Activated T-helper 2 cell treated with anti-CD3 and anti-CD28 coated beads, Interferon-gamma antibody, Interleukin-2, Interleukin-4, amounts not matched to agents 10 μg/mL and 5 μg/mL and 100 μg/mL, durations not matched to agents 14 hours and 24 hours and 36 hours (primary cell): ENCODE data around the gene KRTAP5-1. TPM values are rescaled to one million over a fixed set of nuclear protein-coding genes. Genes with fewer than 3 reads are reported as not detected.

Experiments used
- DNase-seq: peaks from one replicate; pipeline ENCODE4 v3.0.0; 2021; ENCODE audit warnings: low spot score
- H3K27ac Mint-ChIP-seq: one replicate; pipeline ENCODE4 v1.8.0; 2021; ENCODE audit warnings: mixed read lengths
- H3K27me3 Mint-ChIP-seq: one replicate; pipeline ENCODE4 v1.8.0; 2021; ENCODE audit warnings: low read depth, mixed read lengths
- H3K36me3 Mint-ChIP-seq: one replicate; pipeline ENCODE4 v1.8.0; 2021; ENCODE audit warnings: low read depth, mixed read lengths
- H3K4me1 Mint-ChIP-seq: one replicate; pipeline ENCODE4 v1.8.0; 2021; ENCODE audit warnings: low read depth, mixed read lengths
- H3K4me3 Mint-ChIP-seq: one replicate; pipeline ENCODE4 v1.8.0; 2021; ENCODE audit warnings: low read depth, mild to moderate bottlenecking, moderate library complexity, mixed read lengths
- H3K9me3 Mint-ChIP-seq: one replicate; pipeline ENCODE4 v1.8.0; 2021; ENCODE audit warnings: mixed read lengths
- intact Hi-C: fragments of 100-400 bp; cut with micrococcal nuclease; formaldehyde crosslinking; loops from one replicate; pipeline ENCODE4 v1.15.1; 2023
- total RNA-seq: library from RNA; stranded (reverse); gene quantifications from 2 replicates; pipeline ENCODE4 v1.2.3, GENCODE V29; 2022

KRTAP5-1 gene
- total RNA-seq, 1 donor from 2014 or later: not detected

- Mint-ChIP-seq H3K27ac (no peak overlapping the region), H3K27me3 (peaks cover 13% of the 10 kb centered on the region), H3K36me3 (no peaks in the 10 kb centered on the region), H3K4me1 (no peaks in the 10 kb centered on the region), H3K4me3 (no peak overlapping the region), H3K9me3 (no peaks in the 10 kb centered on the region)
- no peak for DNase-seq
- intact Hi-C loops: no loop called here
These were observed 17.9 kb downstream of the KRTAP5-1 start for GRCh38 chr11:1567052-1567720.

DNA sequence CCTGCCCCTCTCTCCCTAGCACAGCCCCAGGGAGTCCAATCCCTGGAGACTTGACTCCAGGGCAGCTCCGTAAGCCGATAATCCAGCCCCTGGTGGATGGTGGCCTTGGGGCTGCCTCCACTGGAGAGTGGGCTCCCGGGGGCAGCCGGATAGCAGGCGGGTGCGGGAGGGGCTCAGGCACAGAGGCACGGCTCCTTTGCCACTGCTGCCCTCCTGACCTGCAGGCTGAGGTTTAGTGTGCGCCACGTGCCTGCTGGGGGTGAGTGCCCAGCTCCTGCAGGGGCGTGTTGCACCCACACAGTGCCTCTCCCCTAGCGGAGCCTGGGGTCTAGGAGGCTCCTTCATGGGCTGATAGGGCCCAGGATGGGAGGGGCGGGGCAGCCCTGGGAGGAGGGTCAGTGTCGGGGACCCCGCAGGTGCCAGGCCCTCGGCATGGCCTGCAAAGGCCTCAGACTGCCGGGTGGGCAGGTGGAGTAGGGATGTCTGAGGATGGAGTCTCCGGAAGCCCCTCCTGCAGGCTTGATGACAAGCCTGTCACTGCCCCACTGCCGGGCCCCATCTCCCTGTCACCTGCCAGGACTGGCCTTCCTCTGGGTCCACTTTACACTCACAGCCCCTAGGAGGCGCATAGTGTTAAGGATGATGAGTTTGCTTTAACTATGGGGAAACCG, 18.6 kb downstream of the KRTAP5-1 start:
- H3K9me3 Mint-ChIP-seq: no peaks in the 10 kb centered on the region
- intact Hi-C loops: no loop called here

DNA sequence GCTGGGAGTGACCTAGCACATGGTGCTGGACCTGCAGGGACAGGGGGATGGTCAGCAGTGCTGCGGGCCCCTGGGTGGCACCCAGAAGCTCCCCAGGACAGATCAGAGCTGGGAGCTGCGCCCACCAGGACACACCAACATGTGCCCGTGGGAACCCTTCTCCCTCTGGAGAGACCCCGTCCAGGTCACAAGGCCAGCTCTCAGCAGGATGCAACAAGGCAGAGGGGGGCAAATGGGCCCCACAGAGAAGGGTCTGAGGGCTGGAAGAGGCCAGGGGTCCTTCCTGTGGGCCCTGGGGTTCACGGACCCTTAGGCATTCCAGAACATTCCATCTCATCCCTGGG, 19.2 kb downstream of the KRTAP5-1 start:
- Mint-ChIP-seq H3K27me3 (peaks cover 12% of the 10 kb centered on the region), H3K27ac (no peak overlapping the region), H3K4me1 (no peaks in the 10 kb centered on the region), H3K36me3 (no peaks in the 10 kb centered on the region), H3K9me3 (no peaks in the 10 kb centered on the region), H3K4me3 (no peak overlapping the region)
- DNase-seq: no peak
- intact Hi-C loops: no loop called here

More for the DNA sequence above, 18.6 kb downstream of the KRTAP5-1 start:
- no peak for DNase-seq
- Mint-ChIP-seq H3K27ac (no peak overlapping the region), H3K36me3 (no peaks in the 10 kb centered on the region), H3K4me3 (no peak overlapping the region), H3K4me1 (no peaks in the 10 kb centered on the region), H3K27me3 (peaks cover 13% of the 10 kb centered on the region)

- DNase-seq: no peak
- Mint-ChIP-seq H3K4me1 (no peaks in the 10 kb centered on the region), H3K36me3 (no peaks in the 10 kb centered on the region), H3K27ac (no peak overlapping the region), H3K9me3 (no peaks in the 10 kb centered on the region), H3K4me3 (no peak overlapping the region), H3K27me3 (peaks cover 8% of the 10 kb centered on the region)
- intact Hi-C loops: no loop called here
These were observed 19.7 kb downstream of the KRTAP5-1 start for GRCh38 chr11:1565173-1565903.

DNA sequence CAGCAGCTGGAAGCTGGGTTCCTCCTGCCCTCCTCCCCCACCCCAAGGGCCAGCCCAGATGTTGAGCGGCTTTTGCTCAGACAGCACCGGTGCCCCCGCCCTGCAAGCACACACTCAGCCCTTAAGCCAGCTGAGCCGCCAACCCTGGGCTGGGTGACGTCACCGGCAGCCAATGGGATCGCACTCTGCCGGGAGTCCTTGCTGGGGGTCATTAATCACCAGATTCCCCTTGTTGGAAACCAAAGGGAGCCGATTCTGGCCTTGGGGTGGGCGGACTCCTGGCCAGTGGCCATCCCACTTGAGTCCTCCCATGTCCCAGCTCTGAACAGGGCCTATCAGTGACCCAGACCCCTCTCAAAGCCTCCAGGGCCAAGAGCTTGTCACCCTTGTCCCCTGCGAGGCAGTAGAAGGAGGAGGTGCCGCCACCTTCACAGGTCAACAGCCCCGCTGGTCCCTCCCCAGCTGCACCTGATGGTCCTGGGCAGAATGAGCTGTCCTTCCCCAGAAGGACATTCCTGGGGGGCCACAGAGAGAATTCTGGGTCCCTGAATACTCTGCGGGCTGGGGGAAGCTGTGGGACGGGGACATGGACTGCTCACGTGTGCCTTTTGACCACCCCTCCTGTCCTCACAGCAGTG, 20.4 kb downstream of the KRTAP5-1 start:
- H3K27ac Mint-ChIP-seq: no peak overlapping the region
- H3K36me3 Mint-ChIP-seq: no peaks in the 10 kb centered on the region
- H3K9me3 Mint-ChIP-seq: no peaks in the 10 kb centered on the region
- intact Hi-C loops: no loop called here
- no peak for DNase-seq
- no peak overlapping the region for H3K4me3 Mint-ChIP-seq
- peaks cover 5% of the 10 kb centered on the region for H3K27me3 Mint-ChIP-seq
- H3K4me1 Mint-ChIP-seq: no peaks in the 10 kb centered on the region

GRCh38 chr11:1563697-1564534, 21.2 kb downstream of the KRTAP5-1 start:
- Mint-ChIP-seq H3K4me1 (no peaks in the 10 kb centered on the region), H3K9me3 (no peaks in the 10 kb centered on the region), H3K27ac (no peak overlapping the region), H3K4me3 (no peak overlapping the region), H3K36me3 (no peaks in the 10 kb centered on the region), H3K27me3 (no peaks in the 10 kb centered on the region)
- intact Hi-C loops: no loop called here
- DNase-seq: no peak

GRCh38 chr11:1563149-1563638, 21.9 kb downstream of the KRTAP5-1 start:
- DNase-seq: no peak
- intact Hi-C loops: no loop called here
- Mint-ChIP-seq H3K4me1 (no peaks in the 10 kb centered on the region), H3K27me3 (no peaks in the 10 kb centered on the region), H3K4me3 (no peak overlapping the region), H3K9me3 (no peaks in the 10 kb centered on the region), H3K27ac (no peak overlapping the region), H3K36me3 (no peaks in the 10 kb centered on the region)

- intact Hi-C loops: no loop called here
These were observed 22.5 kb downstream of the KRTAP5-1 start for GRCh38 chr11:1562469-1563148.

DNA sequence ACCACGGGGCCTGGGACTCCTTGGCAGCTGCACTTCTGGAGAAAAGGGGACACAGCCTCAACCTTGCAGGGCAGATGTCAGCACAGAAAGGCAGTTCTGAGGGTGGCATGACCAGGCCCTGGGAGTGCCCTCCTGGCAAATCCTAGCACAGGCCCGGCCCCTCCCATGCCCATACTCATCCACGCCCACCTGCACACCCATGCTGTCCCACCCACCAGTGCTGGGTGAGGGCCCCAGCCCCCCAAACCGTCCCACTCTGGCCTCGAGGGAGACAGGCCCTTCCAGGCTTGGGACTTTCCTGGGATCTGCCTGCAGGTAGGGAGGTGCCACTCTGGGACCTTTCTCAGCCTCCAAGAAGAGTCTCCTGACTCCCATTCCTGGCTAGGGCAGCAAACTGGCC, 23.1 kb downstream of the KRTAP5-1 start:
- H3K27me3 Mint-ChIP-seq: no peaks in the 10 kb centered on the region
- no peak overlapping the region for H3K4me3 Mint-ChIP-seq
- no peaks in the 10 kb centered on the region for H3K36me3 Mint-ChIP-seq
- H3K4me1 Mint-ChIP-seq: no peaks in the 10 kb centered on the region
- H3K27ac Mint-ChIP-seq: no peak overlapping the region
- DNase-seq: no peak
- H3K9me3 Mint-ChIP-seq: no peaks in the 10 kb centered on the region
- intact Hi-C loops: no loop called here

More at GRCh38 chr11:1562469-1563148, 22.5 kb downstream of the KRTAP5-1 start:
- Mint-ChIP-seq H3K27ac (no peak overlapping the region), H3K4me3 (no peak overlapping the region), H3K9me3 (no peaks in the 10 kb centered on the region), H3K36me3 (no peaks in the 10 kb centered on the region), H3K4me1 (no peaks in the 10 kb centered on the region), H3K27me3 (no peaks in the 10 kb centered on the region)
- no peak for DNase-seq

- no peaks in the 10 kb centered on the region for H3K36me3 Mint-ChIP-seq
- no peaks in the 10 kb centered on the region for H3K4me1 Mint-ChIP-seq
- intact Hi-C loops: no loop called here
- DNase-seq: no peak
- H3K27me3 Mint-ChIP-seq: no peaks in the 10 kb centered on the region
- no peaks in the 10 kb centered on the region for H3K9me3 Mint-ChIP-seq
- H3K27ac Mint-ChIP-seq: no peak overlapping the region
- H3K4me3 Mint-ChIP-seq: no peak overlapping the region
These were observed 23.8 kb downstream of the KRTAP5-1 start for GRCh38 chr11:1561266-1561665.

DNA sequence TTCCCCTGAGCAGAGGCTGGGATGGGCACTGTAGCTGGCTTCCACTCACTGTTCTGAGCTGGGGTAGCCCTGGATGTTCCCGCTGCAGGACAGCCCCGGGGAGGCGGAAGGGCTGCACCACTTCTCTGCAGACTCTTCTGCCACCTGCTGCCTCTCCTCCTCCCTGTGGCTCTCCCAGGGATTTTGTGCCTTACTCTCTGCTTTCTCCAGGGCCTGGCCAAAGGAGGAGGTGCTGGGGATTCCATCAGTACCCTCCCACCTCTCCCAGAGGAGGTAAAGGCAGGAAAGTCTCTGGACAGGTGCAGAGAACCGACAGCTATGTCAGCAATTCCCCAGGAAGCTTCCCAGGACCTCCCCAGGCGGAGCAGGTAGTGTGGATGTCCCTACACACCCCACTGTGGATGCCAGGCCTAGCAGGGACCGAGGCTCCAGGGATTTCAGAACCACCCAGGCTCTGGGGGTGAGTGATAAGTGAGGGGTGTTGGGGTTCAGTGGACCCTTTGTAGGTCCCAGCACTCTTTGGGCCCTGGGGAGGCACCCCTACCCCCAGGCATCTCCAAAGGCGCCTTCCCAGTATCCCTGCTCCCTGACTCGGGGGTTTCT, 24.3 kb downstream of the KRTAP5-1 start:
- Mint-ChIP-seq H3K4me3 (no peak overlapping the region), H3K9me3 (no peaks in the 10 kb centered on the region), H3K36me3 (no peaks in the 10 kb centered on the region), H3K27me3 (no peaks in the 10 kb centered on the region), H3K4me1 (no peaks in the 10 kb centered on the region), H3K27ac (no peak overlapping the region)
- intact Hi-C loops: no loop called here
- DNase-seq: no peak
